ENCODE measurements around the gene MMP15.

The MMP15 gene

GRCh38 chr16:58020628-58021521 lies 4.7 kb upstream of the MMP15 start:
- peak; percentile 78 for TF ChIP-seq CTCF (conservative IDR thresholded peaks at IDR 0.05; ENCODE audit: low read length)
- peak; percentile 33 for DNase-seq (ENCODE audit: low read depth)

DNA sequence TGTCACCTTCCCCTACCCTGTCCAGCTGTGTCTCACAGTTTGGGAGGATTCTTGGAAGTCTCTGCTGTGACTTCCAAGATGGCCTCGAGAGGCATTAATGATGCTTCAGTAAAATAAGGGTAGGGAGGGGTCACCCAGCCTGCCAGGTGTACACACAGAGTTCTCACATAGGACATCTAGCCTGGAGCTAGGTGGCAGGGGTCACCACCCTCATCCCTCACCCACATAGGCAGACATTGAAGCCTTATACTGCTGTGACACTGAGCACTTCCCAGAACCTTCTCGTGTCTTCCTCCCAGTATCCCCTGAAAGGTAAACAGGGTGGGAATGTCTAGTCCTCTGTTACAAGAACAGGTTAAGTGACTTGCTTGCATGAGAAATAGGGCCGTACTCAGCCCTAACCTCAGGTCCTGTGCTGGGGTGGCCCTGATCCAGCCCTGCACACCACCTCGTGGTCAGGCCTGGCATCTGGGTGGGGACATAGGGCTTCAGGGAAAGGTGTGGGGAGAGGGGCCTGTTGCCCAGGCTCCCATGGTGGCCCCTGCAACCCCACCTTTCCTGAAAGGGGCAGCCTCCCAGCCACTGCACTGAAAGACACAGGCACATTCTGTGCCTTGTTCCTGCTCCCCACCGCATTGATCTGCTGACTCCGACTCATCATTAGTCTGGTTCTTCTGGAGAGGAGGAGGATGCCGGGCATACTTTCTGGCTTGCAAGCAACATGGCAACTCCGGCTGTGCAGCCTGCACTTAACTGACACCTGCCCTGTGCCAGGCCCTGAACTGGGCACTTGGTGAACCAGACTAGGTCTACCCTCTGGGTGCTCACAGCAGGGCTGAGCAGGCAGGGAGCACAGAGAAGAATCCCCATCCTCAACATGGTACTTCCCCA lies 3.6 kb upstream of the MMP15 start:
- H3K4me3 ChIP-seq (ENCODE audit: low read length) = no peak overlapping the region
- no peak for TF ChIP-seq CTCF (conservative IDR thresholded peaks at IDR 0.05; ENCODE audit: low read length)
- DNase-seq (ENCODE audit: low read depth) = peak; percentile 70

More at GRCh38 chr16:58020628-58021521, 4.7 kb upstream of the MMP15 start:
- H3K4me3 ChIP-seq (ENCODE audit: low read length) = no peak overlapping the region

DNA sequence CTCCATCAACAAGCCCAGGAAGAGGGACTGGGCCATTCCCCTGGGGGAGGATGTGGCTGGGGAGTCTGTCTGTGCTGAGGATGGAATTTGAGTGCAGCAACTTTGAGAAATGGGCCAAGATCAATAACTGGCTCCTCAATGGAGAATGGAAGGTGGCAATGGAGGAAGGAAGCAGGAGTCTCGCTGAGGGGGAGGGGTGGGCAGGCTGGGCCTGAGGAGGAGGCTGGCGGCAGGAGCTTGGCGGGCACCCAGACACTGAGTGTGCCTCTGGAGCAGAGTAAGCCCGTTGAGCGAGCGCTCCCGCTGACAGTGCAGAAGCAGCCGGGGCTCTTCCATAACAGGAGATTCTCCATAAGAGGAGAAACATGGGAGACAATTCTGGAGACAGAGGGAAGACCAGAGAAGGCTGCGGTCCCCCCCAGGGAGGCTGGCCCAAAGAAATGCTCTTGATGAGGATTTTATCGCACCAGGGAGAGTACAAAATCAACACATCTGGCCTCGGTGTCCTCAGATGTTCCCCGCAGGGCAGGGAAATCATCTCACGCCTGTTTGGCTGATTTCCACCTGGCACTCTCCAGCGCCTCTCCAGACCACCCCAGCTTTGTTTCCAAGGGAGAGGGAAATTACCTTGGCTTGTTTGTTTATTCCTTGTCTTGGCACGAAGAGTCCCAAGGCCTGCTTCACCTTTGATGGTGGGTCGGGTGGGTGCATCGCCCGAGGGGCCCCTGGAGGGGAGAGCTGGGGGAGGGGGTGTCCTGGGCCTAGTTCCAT lies 2.8 kb upstream of the MMP15 start:
- TF ChIP-seq CTCF (conservative IDR thresholded peaks at IDR 0.05; ENCODE audit: low read length) = no peak
- H3K4me3 ChIP-seq (ENCODE audit: low read length) = no peak overlapping the region
- peak; percentile 78 for DNase-seq (ENCODE audit: low read depth)

GRCh38 chr16:58024486-58025350 lies 836 bp upstream of the MMP15 start:
- H3K4me3 ChIP-seq (ENCODE audit: low read length) = peak overlapping the region; percentile 63
- no peak for DNase-seq (ENCODE audit: low read depth)
- no peak for TF ChIP-seq CTCF (conservative IDR thresholded peaks at IDR 0.05; ENCODE audit: low read length)

DNA sequence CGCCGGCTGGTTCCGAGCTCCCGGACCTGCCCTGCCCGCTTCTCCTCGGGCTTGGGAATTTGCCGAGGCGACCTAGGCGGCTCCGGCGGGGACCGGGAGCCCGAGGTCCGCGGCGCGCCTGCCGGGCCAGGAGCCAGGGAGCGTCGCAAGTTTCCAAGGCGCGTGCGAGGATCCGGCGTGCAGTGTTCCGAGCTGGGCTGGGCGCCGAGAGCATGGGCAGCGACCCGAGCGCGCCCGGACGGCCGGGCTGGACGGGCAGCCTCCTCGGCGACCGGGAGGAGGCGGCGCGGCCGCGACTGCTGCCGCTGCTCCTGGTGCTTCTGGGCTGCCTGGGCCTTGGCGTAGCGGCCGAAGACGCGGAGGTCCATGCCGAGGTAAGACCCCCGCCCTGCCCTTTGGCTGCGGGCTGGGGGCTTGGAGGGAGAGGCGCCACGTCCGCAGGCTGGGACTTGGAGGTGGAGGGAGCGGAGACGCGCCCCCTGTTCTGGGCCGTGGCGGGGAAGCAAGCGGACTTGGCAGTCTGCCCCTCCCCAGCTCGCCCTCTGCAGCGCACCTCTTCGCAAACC lies 668 bp downstream of the MMP15 start:
- peak overlapping the region; percentile 63 for H3K4me3 ChIP-seq (ENCODE audit: low read length)
- DNase-seq (ENCODE audit: low read depth) = peak; percentile 45
- no peak for TF ChIP-seq CTCF (conservative IDR thresholded peaks at IDR 0.05; ENCODE audit: low read length)

Data from AG10803 (cell line).